HEK293 (cell line): ENCODE measurements around the gene H2BK1.
A peak's percentile ranks its signal among the peaks of the same experiment; 100 is the strongest.

Source experiments
- EGR2 ChIP-seq: fragments of 450-650 bp; formaldehyde crosslinking; IDR thresholded peaks from 2 replicates; pipeline ENCODE4 v1.5.1; 2016; ENCODE audit warnings: low read depth, missing biosample characterization, missing genetic modification characterization
- HOXC10 ChIP-seq: sonication (generic); formaldehyde crosslinking; IDR thresholded peaks from 2 replicates; pipeline ENCODE4 v1.8.1; 2023; ENCODE audit warnings: mild to moderate bottlenecking, missing genetic modification reagents
- KLF16 ChIP-seq: fragments of 450-650 bp; formaldehyde crosslinking; IDR thresholded peaks from 2 replicates; pipeline ENCODE4 v1.5.1; 2017; ENCODE audit warnings: missing biosample characterization, missing genetic modification characterization
- KLF9 ChIP-seq: fragments of 450-650 bp; formaldehyde crosslinking; IDR thresholded peaks from 2 replicates; pipeline ENCODE4 v1.5.1; 2016; ENCODE audit warnings: missing biosample characterization, missing genetic modification characterization, low read depth
- SP7 ChIP-seq: fragments of 450-650 bp; formaldehyde crosslinking; IDR thresholded peaks from 2 replicates; pipeline ENCODE4 v1.5.1; 2016; ENCODE audit warnings: missing biosample characterization, missing genetic modification characterization
- TRIM28 ChIP-seq: IDR thresholded peaks from 2 replicates; pipeline ENCODE4 v1.6.1; 2011; ENCODE audit warnings: low read length, control low read depth, borderline replicate concordance
- ZBTB20 ChIP-seq: fragments of 450-650 bp; formaldehyde crosslinking; IDR thresholded peaks from 2 replicates; pipeline ENCODE4 v1.5.1; 2016; ENCODE audit warnings: missing biosample characterization, missing genetic modification characterization
- ZBTB7A ChIP-seq: fragments of 450-650 bp; formaldehyde crosslinking; IDR thresholded peaks from 2 replicates; pipeline ENCODE4 v1.5.1; 2016; ENCODE audit warnings: low read depth, missing biosample characterization, missing genetic modification characterization
- ZEB2 ChIP-seq: fragments of 450-650 bp; formaldehyde crosslinking; IDR thresholded peaks from 2 replicates; pipeline ENCODE4 v1.5.1; 2016; ENCODE audit warnings: missing biosample characterization, missing genetic modification characterization
- ZFHX2 ChIP-seq: fragments of 450-650 bp; formaldehyde crosslinking; conservative IDR thresholded peaks from 2 replicates; pipeline ENCODE4 v1.5.1; 2016; ENCODE audit warnings: missing biosample characterization, missing genetic modification characterization
- ZFP69B ChIP-seq: fragments of 450-650 bp; formaldehyde crosslinking; IDR thresholded peaks from 2 replicates; pipeline ENCODE4 v1.5.1; 2016; ENCODE audit warnings: missing biosample characterization, missing genetic modification characterization
- ZIC2 ChIP-seq: fragments of 450-650 bp; formaldehyde crosslinking; IDR thresholded peaks from 2 replicates; pipeline ENCODE4 v1.5.1; 2016; ENCODE audit warnings: missing biosample characterization, missing genetic modification characterization
- ZNF10 ChIP-seq: fragments of 450-650 bp; formaldehyde crosslinking; IDR thresholded peaks from 2 replicates; pipeline ENCODE4 v1.5.1; 2017; ENCODE audit warnings: missing biosample characterization, missing genetic modification characterization
- ZNF169 ChIP-seq: fragments of 450-650 bp; formaldehyde crosslinking; IDR thresholded peaks from 2 replicates; pipeline ENCODE4 v1.5.1; 2016; ENCODE audit warnings: missing biosample characterization, missing genetic modification characterization
- ZNF184 ChIP-seq: fragments of 450-650 bp; IDR thresholded peaks from 2 replicates; pipeline ENCODE4 v1.5.1; 2018; ENCODE audit warnings: missing biosample characterization, mild to moderate bottlenecking, missing genetic modification characterization
- ZNF2 ChIP-seq: fragments of 450-650 bp; formaldehyde crosslinking; IDR thresholded peaks from 2 replicates; pipeline ENCODE4 v1.5.1; 2016; ENCODE audit warnings: missing biosample characterization, missing genetic modification characterization
- ZNF221 ChIP-seq: fragments of 450-650 bp; formaldehyde crosslinking; IDR thresholded peaks from 2 replicates; pipeline ENCODE4 v1.5.1; 2017; ENCODE audit warnings: missing biosample characterization, missing genetic modification characterization, borderline replicate concordance
- ZNF324 ChIP-seq: fragments of 450-650 bp; formaldehyde crosslinking; IDR thresholded peaks from 2 replicates; pipeline ENCODE4 v1.5.1; 2016; ENCODE audit warnings: missing biosample characterization, missing genetic modification characterization
- ZNF391 ChIP-seq: fragments of 450-650 bp; formaldehyde crosslinking; IDR thresholded peaks from 2 replicates; pipeline ENCODE4 v1.5.1; 2016; ENCODE audit warnings: low read depth, missing biosample characterization, missing genetic modification characterization, borderline replicate concordance
- ZNF501 ChIP-seq: fragments of 450-650 bp; formaldehyde crosslinking; IDR thresholded peaks from 2 replicates; pipeline ENCODE4 v1.5.1; 2016; ENCODE audit warnings: missing biosample characterization, missing genetic modification characterization
- ZNF510 ChIP-seq: fragments of 450-650 bp; formaldehyde crosslinking; IDR thresholded peaks from 2 replicates; pipeline ENCODE4 v1.5.1; 2018; ENCODE audit warnings: mild to moderate bottlenecking, missing genetic modification characterization, missing biosample characterization; ENCODE audit not compliant: insufficient replicate concordance
- ZNF558 ChIP-seq: fragments of 450-650 bp; formaldehyde crosslinking; IDR thresholded peaks from 2 replicates; pipeline ENCODE4 v1.5.1; 2016; ENCODE audit warnings: missing biosample characterization, missing genetic modification characterization
- ZNF600 ChIP-seq: fragments of 450-650 bp; formaldehyde crosslinking; IDR thresholded peaks from 2 replicates; pipeline ENCODE4 v1.5.1; 2016; ENCODE audit warnings: missing biosample characterization, missing genetic modification characterization
- ZNF610 ChIP-seq: fragments of 450-650 bp; formaldehyde crosslinking; IDR thresholded peaks from 2 replicates; pipeline ENCODE4 v1.5.1; 2016; ENCODE audit warnings: missing biosample characterization, missing genetic modification characterization, borderline replicate concordance
- ZNF701 ChIP-seq: fragments of 450-650 bp; formaldehyde crosslinking; IDR thresholded peaks from 2 replicates; pipeline ENCODE4 v1.5.1; 2016; ENCODE audit warnings: missing biosample characterization, missing genetic modification characterization
- ZNF777 ChIP-seq: fragments of 450-650 bp; formaldehyde crosslinking; IDR thresholded peaks from 2 replicates; pipeline ENCODE4 v1.5.1; 2017; ENCODE audit warnings: missing biosample characterization, missing genetic modification characterization, borderline replicate concordance
- ZSCAN30 ChIP-seq: fragments of 450-650 bp; IDR thresholded peaks from 2 replicates; pipeline ENCODE4 v1.5.1; 2018; ENCODE audit warnings: missing biosample characterization, mild to moderate bottlenecking, missing genetic modification characterization, moderate library complexity
- TF ChIP-seq, protein P1 (sequence below): fragments of 450-650 bp; formaldehyde crosslinking; IDR thresholded peaks from 2 replicates; pipeline ENCODE4 v1.5.1; 2017; ENCODE audit warnings: missing biosample characterization, missing genetic modification characterization
- TF ChIP-seq, protein P2 (sequence below): fragments of 450-650 bp; formaldehyde crosslinking; IDR thresholded peaks from 2 replicates; pipeline ENCODE4 v1.5.1; 2016; ENCODE audit warnings: missing biosample characterization, missing genetic modification characterization
- TF ChIP-seq, protein P3 (sequence below): fragments of 450-650 bp; formaldehyde crosslinking; IDR thresholded peaks from 2 replicates; pipeline ENCODE4 v1.5.1; 2016; ENCODE audit warnings: missing biosample characterization, missing genetic modification characterization
- TF ChIP-seq, protein P4 (sequence below): fragments of 450-650 bp; formaldehyde crosslinking; IDR thresholded peaks from 2 replicates; pipeline ENCODE4 v1.5.1; 2016; ENCODE audit warnings: missing biosample characterization, missing genetic modification characterization

Gene H2BK1

DNA sequence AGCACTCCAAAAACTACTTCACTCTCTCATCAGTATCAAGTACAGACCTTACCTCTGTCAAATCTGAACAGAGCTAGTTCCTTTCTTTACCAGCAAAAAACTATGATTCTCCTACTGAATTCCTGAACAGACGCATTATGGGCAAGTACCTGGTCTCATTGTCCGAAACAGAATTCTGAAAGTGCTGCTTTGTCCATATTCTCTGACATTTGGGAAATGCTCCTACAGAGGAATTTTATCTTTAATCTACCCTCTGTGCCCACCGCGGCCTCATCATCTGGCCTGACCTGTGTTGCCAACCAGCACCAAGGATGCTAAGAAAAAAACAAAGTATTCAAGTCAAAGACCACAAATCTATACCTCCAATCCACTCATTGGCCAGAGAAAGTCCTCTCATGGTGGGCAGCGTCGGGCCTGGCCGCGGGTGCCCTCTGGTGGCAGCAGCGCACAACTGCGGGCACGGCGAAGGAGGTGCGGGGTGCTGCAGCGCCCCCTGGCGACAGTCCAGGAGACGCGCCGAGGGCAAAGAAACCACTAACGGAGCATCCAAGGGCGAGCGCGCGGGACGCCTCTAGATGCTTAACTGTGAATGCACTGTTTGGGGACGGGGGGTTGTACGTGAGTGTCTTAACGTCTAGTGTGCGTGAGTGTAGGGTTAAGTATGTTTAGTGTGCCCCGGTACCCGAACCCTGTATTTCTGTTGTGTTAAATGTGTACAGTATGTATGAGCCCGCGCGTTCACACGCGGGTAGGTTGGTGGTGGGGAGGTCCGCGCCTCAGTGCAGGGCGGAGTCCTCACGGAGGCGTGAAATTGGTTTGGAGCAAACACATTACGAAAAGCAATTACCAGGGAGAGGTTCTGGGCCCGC, 37.8 kb downstream of the H2BK1 start (continued):
- TF ChIP-seq, protein P1, sequence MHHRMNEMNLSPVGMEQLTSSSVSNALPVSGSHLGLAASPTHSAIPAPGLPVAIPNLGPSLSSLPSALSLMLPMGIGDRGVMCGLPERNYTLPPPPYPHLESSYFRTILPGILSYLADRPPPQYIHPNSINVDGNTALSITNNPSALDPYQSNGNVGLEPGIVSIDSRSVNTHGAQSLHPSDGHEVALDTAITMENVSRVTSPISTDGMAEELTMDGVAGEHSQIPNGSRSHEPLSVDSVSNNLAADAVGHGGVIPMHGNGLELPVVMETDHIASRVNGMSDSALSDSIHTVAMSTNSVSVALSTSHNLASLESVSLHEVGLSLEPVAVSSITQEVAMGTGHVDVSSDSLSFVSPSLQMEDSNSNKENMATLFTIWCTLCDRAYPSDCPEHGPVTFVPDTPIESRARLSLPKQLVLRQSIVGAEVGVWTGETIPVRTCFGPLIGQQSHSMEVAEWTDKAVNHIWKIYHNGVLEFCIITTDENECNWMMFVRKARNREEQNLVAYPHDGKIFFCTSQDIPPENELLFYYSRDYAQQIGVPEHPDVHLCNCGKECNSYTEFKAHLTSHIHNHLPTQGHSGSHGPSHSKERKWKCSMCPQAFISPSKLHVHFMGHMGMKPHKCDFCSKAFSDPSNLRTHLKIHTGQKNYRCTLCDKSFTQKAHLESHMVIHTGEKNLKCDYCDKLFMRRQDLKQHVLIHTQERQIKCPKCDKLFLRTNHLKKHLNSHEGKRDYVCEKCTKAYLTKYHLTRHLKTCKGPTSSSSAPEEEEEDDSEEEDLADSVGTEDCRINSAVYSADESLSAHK (tag by site-specific recombination) = peak; percentile 63
- peak; percentile 48; the same call in 1 of the 2 replicates for TF ChIP-seq ZFHX2 (tag by site-specific recombination)
- 0 out of 2 replicates have a peak, but pooled peaks have one; percentile 63 for TF ChIP-seq ZNF777 (tag by site-specific recombination)
- peak; percentile 82; the same call in 1 of the 2 replicates for TF ChIP-seq ZNF324 (tag by site-specific recombination)
- TF ChIP-seq ZNF169 (tag by site-specific recombination) = no peak
- peak; percentile 90; the same call in 1 of the 2 replicates for TF ChIP-seq ZNF391
- no peak for TF ChIP-seq ZNF221
- peak; percentile 97 for TF ChIP-seq ZNF2 (tag by site-specific recombination)
- TF ChIP-seq ZNF610 = peak; percentile 45; the same call in 1 of the 2 replicates
- TF ChIP-seq, protein P2, sequence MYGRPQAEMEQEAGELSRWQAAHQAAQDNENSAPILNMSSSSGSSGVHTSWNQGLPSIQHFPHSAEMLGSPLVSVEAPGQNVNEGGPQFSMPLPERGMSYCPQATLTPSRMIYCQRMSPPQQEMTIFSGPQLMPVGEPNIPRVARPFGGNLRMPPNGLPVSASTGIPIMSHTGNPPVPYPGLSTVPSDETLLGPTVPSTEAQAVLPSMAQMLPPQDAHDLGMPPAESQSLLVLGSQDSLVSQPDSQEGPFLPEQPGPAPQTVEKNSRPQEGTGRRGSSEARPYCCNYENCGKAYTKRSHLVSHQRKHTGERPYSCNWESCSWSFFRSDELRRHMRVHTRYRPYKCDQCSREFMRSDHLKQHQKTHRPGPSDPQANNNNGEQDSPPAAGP = peak; percentile 85; the same call in 1 of the 2 replicates
- TF ChIP-seq, protein P3, sequence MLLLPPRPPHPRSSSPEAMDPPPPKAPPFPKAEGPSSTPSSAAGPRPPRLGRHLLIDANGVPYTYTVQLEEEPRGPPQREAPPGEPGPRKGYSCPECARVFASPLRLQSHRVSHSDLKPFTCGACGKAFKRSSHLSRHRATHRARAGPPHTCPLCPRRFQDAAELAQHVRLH = peak; percentile 61; the same call in 1 of the 2 replicates
- no peak for TF ChIP-seq ZNF558
- TF ChIP-seq, protein P4, sequence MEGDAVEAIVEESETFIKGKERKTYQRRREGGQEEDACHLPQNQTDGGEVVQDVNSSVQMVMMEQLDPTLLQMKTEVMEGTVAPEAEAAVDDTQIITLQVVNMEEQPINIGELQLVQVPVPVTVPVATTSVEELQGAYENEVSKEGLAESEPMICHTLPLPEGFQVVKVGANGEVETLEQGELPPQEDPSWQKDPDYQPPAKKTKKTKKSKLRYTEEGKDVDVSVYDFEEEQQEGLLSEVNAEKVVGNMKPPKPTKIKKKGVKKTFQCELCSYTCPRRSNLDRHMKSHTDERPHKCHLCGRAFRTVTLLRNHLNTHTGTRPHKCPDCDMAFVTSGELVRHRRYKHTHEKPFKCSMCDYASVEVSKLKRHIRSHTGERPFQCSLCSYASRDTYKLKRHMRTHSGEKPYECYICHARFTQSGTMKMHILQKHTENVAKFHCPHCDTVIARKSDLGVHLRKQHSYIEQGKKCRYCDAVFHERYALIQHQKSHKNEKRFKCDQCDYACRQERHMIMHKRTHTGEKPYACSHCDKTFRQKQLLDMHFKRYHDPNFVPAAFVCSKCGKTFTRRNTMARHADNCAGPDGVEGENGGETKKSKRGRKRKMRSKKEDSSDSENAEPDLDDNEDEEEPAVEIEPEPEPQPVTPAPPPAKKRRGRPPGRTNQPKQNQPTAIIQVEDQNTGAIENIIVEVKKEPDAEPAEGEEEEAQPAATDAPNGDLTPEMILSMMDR (tag by site-specific recombination) = peak; percentile 100
- peak; percentile 59; the same call in 1 of the 2 replicates for TF ChIP-seq ZNF600
- 0 out of 2 replicates have a peak, but pooled peaks have one; percentile 10 for TF ChIP-seq ZNF701 (tag by site-specific recombination)
- peak; percentile 81 for TF ChIP-seq ZSCAN30 (tag by site-specific recombination)
- TF ChIP-seq ZBTB20 = peak; percentile 31; the same call in 1 of the 2 replicates
- TF ChIP-seq ZEB2 (tag by site-specific recombination) = peak; percentile 70
- peak; percentile 87; the same call in 1 of the 2 replicates for TF ChIP-seq ZNF501 (tag by site-specific recombination)
- TF ChIP-seq TRIM28 = peak; percentile 70; the same call in 1 of the 2 replicates
- peak; percentile 21; the same call in 1 of the 2 replicates for TF ChIP-seq ZNF184 (tag by site-specific recombination)
- peak; percentile 62; the same call in 1 of the 2 replicates for TF ChIP-seq KLF16 (tag by site-specific recombination)
- TF ChIP-seq ZBTB7A (tag by site-specific recombination) = 0 out of 2 replicates have a peak, but pooled peaks have one; percentile 46
- no peak for TF ChIP-seq HOXC10 (CRISPR knock-in tag)
- no peak for TF ChIP-seq ZNF510 (tag by site-specific recombination)
- peak; percentile 81 for TF ChIP-seq SP7 (tag by site-specific recombination)
- TF ChIP-seq ZFP69B (tag by site-specific recombination) = peak; percentile 61; the same call in 1 of the 2 replicates
- 0 out of 2 replicates have a peak, but pooled peaks have one; percentile 23 for TF ChIP-seq ZNF10 (tag by site-specific recombination)
- peak; percentile 38; the same call in 1 of the 2 replicates for TF ChIP-seq KLF9 (tag by site-specific recombination)
- 0 out of 2 replicates have a peak, but pooled peaks have one; percentile 24 for TF ChIP-seq EGR2 (tag by site-specific recombination)
- peak; percentile 50 for TF ChIP-seq ZIC2 (tag by site-specific recombination)
